ENCODE data around the gene CDH4. TPM values are rescaled to one million over a fixed set of nuclear protein-coding genes. Genes with fewer than 3 reads are reported as not detected.
A peak's percentile ranks its signal among the peaks of the same experiment; 100 is the strongest.

The CDH4 gene
- total RNA-seq, 6 experiments from 2014 or later: 5.8 to 12.8 (median 10.9) TPM

DNA sequence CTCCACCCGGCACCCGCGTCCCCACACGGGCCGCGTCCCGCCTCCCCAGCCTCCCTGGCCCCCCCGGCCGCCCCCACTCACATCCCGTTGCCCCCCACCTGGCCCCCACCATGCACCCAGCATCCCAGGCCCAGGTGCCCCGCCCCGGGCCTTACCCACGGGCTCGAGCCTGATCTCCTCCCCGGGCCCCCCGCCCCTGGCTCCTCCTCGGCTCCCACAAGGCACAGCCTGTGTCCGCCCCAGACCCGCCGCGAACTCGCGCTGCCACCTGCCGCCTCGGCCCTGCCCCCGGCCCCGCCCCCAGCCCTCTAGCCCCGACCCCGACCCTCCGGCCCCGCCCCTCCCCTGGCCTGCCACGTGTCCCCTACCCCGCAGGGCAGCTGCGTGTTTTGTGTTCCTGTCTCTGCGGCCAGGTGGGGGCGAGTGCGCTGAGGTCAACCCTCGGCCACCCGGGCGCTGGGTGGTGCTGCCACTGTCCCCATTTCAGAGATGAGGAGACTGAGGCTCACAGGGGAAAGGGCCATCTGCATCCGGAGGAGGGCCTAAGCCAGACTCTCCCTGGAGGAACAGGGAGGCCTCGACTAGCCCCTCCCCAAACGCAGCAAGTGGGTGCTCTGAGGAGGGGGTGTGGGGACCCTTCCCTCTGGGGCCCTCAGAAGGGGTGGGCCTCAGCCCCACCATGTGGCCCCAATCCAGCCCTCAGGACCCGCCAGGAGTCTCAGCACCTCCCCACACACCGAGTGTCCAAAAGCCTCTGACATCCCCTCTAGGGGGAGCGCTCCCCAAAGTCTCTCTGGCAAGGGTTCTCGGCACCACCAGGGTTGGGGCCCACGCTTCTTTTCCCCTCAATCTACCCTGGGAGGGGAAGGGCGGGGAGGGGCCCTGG is 713.8 kb downstream of the CDH4 start:
- Mint-ChIP-seq H3K36me3 (ENCODE audit: low read depth) (no peaks in the 10 kb centered on the region), H3K9me3 (no peaks in the 10 kb centered on the region), H3K27ac (no peak overlapping the region), H3K27me3 (ENCODE audit: insufficient read depth) (peaks cover 10% of the 10 kb centered on the region), H3K4me3 (no peak overlapping the region), H3K4me1 (ENCODE audit: low read depth) (no peaks in the 10 kb centered on the region)
- no peak for DNase-seq
- TF ChIP-seq, protein P1, sequence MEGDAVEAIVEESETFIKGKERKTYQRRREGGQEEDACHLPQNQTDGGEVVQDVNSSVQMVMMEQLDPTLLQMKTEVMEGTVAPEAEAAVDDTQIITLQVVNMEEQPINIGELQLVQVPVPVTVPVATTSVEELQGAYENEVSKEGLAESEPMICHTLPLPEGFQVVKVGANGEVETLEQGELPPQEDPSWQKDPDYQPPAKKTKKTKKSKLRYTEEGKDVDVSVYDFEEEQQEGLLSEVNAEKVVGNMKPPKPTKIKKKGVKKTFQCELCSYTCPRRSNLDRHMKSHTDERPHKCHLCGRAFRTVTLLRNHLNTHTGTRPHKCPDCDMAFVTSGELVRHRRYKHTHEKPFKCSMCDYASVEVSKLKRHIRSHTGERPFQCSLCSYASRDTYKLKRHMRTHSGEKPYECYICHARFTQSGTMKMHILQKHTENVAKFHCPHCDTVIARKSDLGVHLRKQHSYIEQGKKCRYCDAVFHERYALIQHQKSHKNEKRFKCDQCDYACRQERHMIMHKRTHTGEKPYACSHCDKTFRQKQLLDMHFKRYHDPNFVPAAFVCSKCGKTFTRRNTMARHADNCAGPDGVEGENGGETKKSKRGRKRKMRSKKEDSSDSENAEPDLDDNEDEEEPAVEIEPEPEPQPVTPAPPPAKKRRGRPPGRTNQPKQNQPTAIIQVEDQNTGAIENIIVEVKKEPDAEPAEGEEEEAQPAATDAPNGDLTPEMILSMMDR (IDR thresholded peaks at IDR 0.05): peak; percentile 21; the same call in 1 of the 2 replicates

DNA sequence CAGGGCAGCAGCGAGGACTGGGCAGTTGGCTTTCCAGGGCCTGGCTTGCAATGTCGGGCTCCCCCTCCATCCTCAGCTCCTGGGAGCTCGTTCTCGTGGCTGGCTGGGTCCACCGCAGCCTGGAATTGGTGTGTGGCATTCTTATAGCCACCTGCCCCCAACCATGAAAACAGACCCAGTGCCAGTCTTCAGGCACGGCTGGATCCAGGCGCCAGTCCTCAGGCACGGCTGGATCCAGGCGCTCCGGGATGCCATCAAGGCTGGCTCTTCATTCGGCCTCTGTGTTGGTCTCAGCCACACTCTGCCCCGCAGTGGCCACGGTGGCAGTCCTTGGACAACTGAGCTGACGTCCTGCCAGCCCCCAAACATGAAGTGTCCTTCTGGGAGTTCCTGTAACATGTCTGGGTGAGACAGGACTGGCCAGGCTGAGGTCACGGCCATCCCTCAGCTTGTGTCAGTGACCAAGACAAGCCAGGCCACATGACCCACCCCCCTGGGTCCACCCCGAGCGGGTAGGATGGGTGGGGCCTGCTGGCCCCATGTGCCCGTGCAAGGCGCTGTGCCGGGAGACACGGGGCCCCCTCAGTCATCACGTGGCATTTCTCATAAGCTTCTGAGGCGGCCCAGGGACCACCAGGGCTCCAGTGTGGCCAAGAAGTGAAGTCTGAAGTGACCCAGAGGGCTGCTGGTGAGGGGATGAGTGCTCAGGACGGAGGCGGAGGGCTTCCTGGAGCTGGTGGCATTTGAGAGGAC is 714.6 kb downstream of the CDH4 start:
- H3K27me3 Mint-ChIP-seq (ENCODE audit: insufficient read depth): peaks cover 5% of the 10 kb centered on the region
- no peaks in the 10 kb centered on the region for H3K9me3 Mint-ChIP-seq
- no peak overlapping the region for H3K27ac Mint-ChIP-seq
- H3K4me1 Mint-ChIP-seq (ENCODE audit: low read depth): no peaks in the 10 kb centered on the region
- H3K36me3 Mint-ChIP-seq (ENCODE audit: low read depth): no peaks in the 10 kb centered on the region
- TF ChIP-seq, protein P1 (IDR thresholded peaks at IDR 0.05): no peak
- DNase-seq: no peak
- H3K4me3 Mint-ChIP-seq: no peak overlapping the region

DNA sequence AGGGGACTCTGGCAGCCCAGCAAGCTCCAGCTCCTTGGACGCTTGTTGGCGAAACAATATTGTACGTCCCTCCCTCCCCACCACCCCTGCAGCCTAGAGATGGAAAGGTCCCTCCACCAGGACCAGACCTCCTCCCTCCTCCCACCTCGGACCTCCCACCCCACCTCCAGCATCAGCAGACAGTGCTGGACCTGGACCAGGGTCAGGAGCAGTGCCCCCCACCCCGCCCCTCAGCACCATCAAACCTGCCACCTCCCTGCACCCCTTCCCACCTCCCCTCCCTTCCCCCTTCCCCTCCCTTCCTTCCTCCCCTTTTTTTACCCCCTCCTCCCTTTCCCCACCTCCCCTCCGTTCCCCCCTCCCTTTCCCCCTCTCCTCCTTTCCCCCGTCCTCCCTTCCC is 715.2 kb downstream of the CDH4 start:
- no peak overlapping the region for H3K27ac Mint-ChIP-seq
- TF ChIP-seq, protein P1 (IDR thresholded peaks at IDR 0.05): no peak
- H3K4me3 Mint-ChIP-seq: no peak overlapping the region
- H3K27me3 Mint-ChIP-seq (ENCODE audit: insufficient read depth): peaks cover 3% of the 10 kb centered on the region
- H3K9me3 Mint-ChIP-seq: no peaks in the 10 kb centered on the region
- no peak for DNase-seq
- H3K4me1 Mint-ChIP-seq (ENCODE audit: low read depth): no peaks in the 10 kb centered on the region
- peaks cover 4% of the 10 kb centered on the region for H3K36me3 Mint-ChIP-seq (ENCODE audit: low read depth)

DNA sequence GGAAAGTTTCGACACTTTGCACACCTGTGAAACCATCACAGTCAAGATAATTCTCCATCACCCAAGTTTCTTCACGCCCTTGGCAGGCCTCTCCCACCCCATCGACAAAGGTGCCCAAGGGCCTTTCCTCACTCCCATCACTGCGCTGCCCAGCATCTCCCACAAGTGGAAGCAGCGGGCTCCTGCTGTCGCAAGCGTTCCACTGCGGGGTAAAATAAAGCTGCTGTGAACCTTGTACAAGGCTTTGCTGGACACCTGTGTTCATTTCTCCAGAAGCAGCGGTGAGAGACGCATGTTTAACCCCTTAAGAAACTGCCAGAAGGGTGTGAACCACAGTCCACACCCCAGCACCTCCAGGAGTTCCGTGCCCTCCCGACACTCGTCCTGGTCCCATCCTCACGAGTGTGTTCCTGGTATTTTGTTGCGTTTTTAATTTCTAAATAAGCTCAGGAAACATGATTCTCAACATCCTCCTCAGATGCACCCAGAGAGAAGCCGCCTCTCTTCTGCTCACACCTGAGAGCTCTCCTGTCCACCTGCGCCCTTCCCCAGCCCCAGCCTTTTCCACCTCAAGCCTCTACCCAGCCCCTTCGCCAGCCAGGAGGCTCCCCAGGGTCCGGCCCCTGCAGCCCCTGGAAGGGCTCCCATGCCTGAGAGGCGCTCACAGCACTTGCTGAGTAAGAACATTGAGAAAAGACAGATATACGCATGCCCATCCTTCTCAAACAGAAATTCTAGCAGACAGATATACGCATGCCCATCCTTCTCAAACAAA is 716.2 kb downstream of the CDH4 start:
- no peak for DNase-seq
- Mint-ChIP-seq H3K9me3 (no peaks in the 10 kb centered on the region), H3K4me3 (no peak overlapping the region), H3K36me3 (ENCODE audit: low read depth) (peaks cover 13% of the 10 kb centered on the region), H3K27me3 (ENCODE audit: insufficient read depth) (no peaks in the 10 kb centered on the region; the same call in 1 of the 2 replicates), H3K4me1 (ENCODE audit: low read depth) (no peaks in the 10 kb centered on the region), H3K27ac (no peak overlapping the region)
- TF ChIP-seq, protein P1 (IDR thresholded peaks at IDR 0.05): no peak

DNA sequence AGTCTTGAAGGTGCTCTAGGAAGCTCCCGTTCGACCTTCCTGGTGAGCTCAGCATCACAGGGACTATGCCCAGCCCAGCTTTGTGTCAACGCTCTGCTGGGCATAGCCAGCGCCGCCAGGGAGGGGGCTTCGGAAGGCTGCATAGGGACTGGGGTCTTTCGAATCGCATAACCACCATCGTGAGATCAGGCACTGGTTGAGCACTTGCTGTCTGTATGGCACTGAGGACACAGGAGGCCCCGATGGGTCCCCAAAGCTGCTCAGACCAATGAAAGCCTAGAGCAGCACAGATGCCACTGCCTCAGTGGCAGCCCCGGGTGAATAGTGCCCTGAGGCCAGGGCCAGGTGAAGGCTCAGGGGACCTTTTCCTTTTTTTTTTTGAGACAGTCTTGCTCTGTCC is 716.9 kb downstream of the CDH4 start:
- Mint-ChIP-seq H3K27me3 (ENCODE audit: insufficient read depth) (no peaks in the 10 kb centered on the region; the same call in 1 of the 2 replicates), H3K36me3 (ENCODE audit: low read depth) (peaks cover 19% of the 10 kb centered on the region), H3K9me3 (no peaks in the 10 kb centered on the region), H3K4me3 (no peak overlapping the region), H3K4me1 (ENCODE audit: low read depth) (no peaks in the 10 kb centered on the region), H3K27ac (no peak overlapping the region)
- no peak for DNase-seq
- TF ChIP-seq, protein P1 (IDR thresholded peaks at IDR 0.05): no peak
